Prostate gland (tissue), 2 donors: ENCODE data around the gene TPH2. TPM values are rescaled to one million over a fixed set of nuclear protein-coding genes. Genes with fewer than 3 reads are reported as not detected.

Experiments used
- DNase-seq: peaks from one replicate; pipeline ENCODE4 v3.0.0-alpha.2; 2019; ENCODE audit warnings: low spot score
- H3K27ac ChIP-seq, 2 donors: fragments of 200-600 bp; sonication (generic); 2 replicates each; pipeline ENCODE4 v1.5.1; 2017 to 2019
- H3K27me3 ChIP-seq: fragments of 200-600 bp; sonication (generic); replicated peaks from 2 replicates; pipeline ENCODE4 v1.5.1; 2019; ENCODE audit not compliant: insufficient read depth
- H3K36me3 ChIP-seq, 2 donors: fragments of 200-600 bp; sonication (generic); 1 replicate in 1 of 2; 2 replicates in 1 of 2; pipeline versions ENCODE4 v1.5.1 to v1.8.1; 2017 to 2019
- H3K4me1 ChIP-seq: fragments of 200-600 bp; sonication (generic); replicated peaks from 2 replicates; pipeline ENCODE4 v1.5.1; 2019
- H3K4me3 ChIP-seq, 2 donors: fragments of 200-600 bp; sonication (generic); 2 replicates each; pipeline ENCODE4 v1.5.1; 2017 to 2019
- H3K9me3 ChIP-seq: fragments of 200-600 bp; sonication (generic); 2 replicates; pipeline ENCODE4 v1.5.1; 2017
- POLR2A ChIP-seq: fragments of 450-650 bp; IDR thresholded peaks from one replicate; pipeline ENCODE4 v1.6.1; 2016; ENCODE audit warnings: antibody characterized with exemption, mild to moderate bottlenecking
- POLR2AphosphoS5 ChIP-seq: sonication (generic); formaldehyde crosslinking; IDR thresholded peaks from one replicate; pipeline ENCODE4 v1.6.1; 2017; ENCODE audit warnings: antibody characterized with exemption
- WGBS: methylation state at CpG from one replicate; pipeline ENCODE4 v1.1.5; 2018; 5-methylcytosine and 5-hydroxymethylcytosine counted together
- intact Hi-C: fragments of 100-400 bp; cut with DNase I; formaldehyde crosslinking; loops from one replicate; pipeline ENCODE4 v1.14.2; 2022
- total RNA-seq, 2 donors: library from RNA; depleted of rRNA; stranded (reverse); fragments of >200 nt; gene quantifications; one replicate each; pipeline ENCODE4 v1.1.0, GENCODE V29; 2016
- TF ChIP-seq, protein P1 (sequence below), 4 experiments: fragments of 200-600 bp in 2 of 4; fragments of 450-650 bp in 2 of 4; sonication (generic) in 2 of 4; IDR thresholded peaks; 1 replicate in 3 of 4; 2 replicates in 1 of 4; pipeline ENCODE4 v1.5.1; 2016 to 2019; ENCODE audit warnings: antibody characterized with exemption in 4 of 4, mild to moderate bottlenecking in 2 of 4, moderate library complexity in 2 of 4

The TPH2 gene
- total RNA-seq, 2 donors from 2014 or later, result not detected

- Histone ChIP-seq H3K36me3 (no peaks in the 10 kb centered on the region), H3K4me3 (no peak overlapping the region), H3K27ac (no peak overlapping the region), H3K27me3 (no peaks in the 10 kb centered on the region), H3K4me1 (no peaks in the 10 kb centered on the region), H3K9me3 (no peaks in the 10 kb centered on the region)
- TF ChIP-seq POLR2A, result no peak
- TF ChIP-seq, protein P1, sequence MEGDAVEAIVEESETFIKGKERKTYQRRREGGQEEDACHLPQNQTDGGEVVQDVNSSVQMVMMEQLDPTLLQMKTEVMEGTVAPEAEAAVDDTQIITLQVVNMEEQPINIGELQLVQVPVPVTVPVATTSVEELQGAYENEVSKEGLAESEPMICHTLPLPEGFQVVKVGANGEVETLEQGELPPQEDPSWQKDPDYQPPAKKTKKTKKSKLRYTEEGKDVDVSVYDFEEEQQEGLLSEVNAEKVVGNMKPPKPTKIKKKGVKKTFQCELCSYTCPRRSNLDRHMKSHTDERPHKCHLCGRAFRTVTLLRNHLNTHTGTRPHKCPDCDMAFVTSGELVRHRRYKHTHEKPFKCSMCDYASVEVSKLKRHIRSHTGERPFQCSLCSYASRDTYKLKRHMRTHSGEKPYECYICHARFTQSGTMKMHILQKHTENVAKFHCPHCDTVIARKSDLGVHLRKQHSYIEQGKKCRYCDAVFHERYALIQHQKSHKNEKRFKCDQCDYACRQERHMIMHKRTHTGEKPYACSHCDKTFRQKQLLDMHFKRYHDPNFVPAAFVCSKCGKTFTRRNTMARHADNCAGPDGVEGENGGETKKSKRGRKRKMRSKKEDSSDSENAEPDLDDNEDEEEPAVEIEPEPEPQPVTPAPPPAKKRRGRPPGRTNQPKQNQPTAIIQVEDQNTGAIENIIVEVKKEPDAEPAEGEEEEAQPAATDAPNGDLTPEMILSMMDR (IDR thresholded peaks at IDR 0.05), result no peak
- TF ChIP-seq POLR2AphosphoS5, result no peak
- DNase-seq, result no peak
- WGBS, result 83% methylated on average over 2 of the region's 2 CpGs
- intact Hi-C loops, result no loop called here
Observed at GRCh38 chr12:71955970-71956369, 17.3 kb downstream of the TPH2 start.

DNA sequence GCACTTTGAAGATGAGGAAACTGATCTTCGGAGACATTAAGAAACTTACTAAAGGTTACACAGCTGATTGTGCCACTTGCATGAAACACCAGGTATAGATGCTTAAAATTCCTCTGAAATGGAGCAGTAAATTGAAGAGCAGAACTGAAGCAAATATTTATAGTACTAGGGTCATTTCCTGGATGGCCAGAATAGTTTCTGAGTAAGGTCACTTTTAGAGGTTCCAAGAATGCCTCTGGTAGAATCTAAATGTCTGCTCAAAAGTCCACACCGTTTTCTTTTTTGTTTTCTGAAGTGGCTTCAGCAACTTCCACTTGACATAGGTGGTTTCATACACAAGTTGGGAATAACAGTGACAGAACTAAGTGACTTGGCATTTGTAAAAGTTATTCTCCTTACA, 19.4 kb downstream of the TPH2 start:
- Histone ChIP-seq H3K27ac (no peak overlapping the region), H3K9me3 (no peaks in the 10 kb centered on the region), H3K27me3 (no peaks in the 10 kb centered on the region), H3K4me3 (no peak overlapping the region), H3K4me1 (no peaks in the 10 kb centered on the region), H3K36me3 (no peaks in the 10 kb centered on the region)
- WGBS, result 32% methylated on average over 2 of the region's 2 CpGs
- DNase-seq, result no peak
- intact Hi-C loops, result no loop called here
- TF ChIP-seq POLR2AphosphoS5 (no peak), POLR2A (no peak)
- TF ChIP-seq, protein P1 (IDR thresholded peaks at IDR 0.05), result no peak

DNA sequence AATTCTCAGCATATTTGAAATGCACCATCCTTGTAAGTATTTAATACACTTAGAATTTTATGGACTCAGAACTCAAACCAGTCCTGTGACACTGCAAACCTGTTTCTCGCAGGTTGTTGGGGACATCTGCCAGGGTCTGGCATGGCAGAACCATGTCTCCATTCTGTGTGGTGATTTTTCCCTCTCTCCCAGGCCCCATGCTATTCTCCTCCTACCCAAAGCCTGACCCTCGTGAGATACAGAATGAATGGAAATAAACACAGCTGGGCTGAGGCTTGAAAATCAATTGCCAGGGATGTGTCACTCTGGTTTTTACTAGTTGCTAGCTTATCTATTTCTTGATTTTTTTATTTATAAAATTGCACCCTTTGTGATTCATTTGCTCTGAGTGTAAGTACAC, 19.8 kb downstream of the TPH2 start:
- Histone ChIP-seq H3K27ac (no peak overlapping the region), H3K4me3 (no peak overlapping the region), H3K36me3 (no peaks in the 10 kb centered on the region), H3K27me3 (no peaks in the 10 kb centered on the region), H3K4me1 (no peaks in the 10 kb centered on the region), H3K9me3 (no peaks in the 10 kb centered on the region)
- no peak for TF ChIP-seq POLR2AphosphoS5
- TF ChIP-seq POLR2A, result no peak
- TF ChIP-seq, protein P1 (IDR thresholded peaks at IDR 0.05), result no peak
- intact Hi-C loops, result no loop called here
- DNase-seq, result no peak
- 33% methylated on average over 2 of the region's 2 CpGs for WGBS

GRCh38 chr12:71958993-71959578, 20.4 kb downstream of the TPH2 start:
- Histone ChIP-seq H3K4me1 (no peaks in the 10 kb centered on the region), H3K27ac (no peak overlapping the region), H3K36me3 (no peaks in the 10 kb centered on the region), H3K9me3 (no peaks in the 10 kb centered on the region), H3K27me3 (no peaks in the 10 kb centered on the region), H3K4me3 (no peak overlapping the region)
- WGBS, result 67% methylated on average over 4 of the region's 4 CpGs
- TF ChIP-seq POLR2A, result no peak
- TF ChIP-seq, protein P1 (IDR thresholded peaks at IDR 0.05), result no peak
- TF ChIP-seq POLR2AphosphoS5, result no peak
- DNase-seq, result no peak
- intact Hi-C loops, result no loop called here

- TF ChIP-seq POLR2A, result no peak
- TF ChIP-seq, protein P1 (IDR thresholded peaks at IDR 0.05), result no peak
- TF ChIP-seq POLR2AphosphoS5, result no peak
- no peak for DNase-seq
- no peaks in the 10 kb centered on the region for H3K9me3 ChIP-seq
- no peak overlapping the region for H3K4me3 ChIP-seq
- no peaks in the 10 kb centered on the region for H3K36me3 ChIP-seq
- H3K27me3 ChIP-seq, result no peaks in the 10 kb centered on the region
- H3K4me1 ChIP-seq, result no peaks in the 10 kb centered on the region
- 85% methylated on average over 3 of the region's 3 CpGs for WGBS
- intact Hi-C loops, result no loop called here
- H3K27ac ChIP-seq, result no peak overlapping the region
Observed at GRCh38 chr12:71967211-71967610, 28.6 kb downstream of the TPH2 start.
